Adrenal gland (tissue), 5 donors: ENCODE results near the gene PLA2G4C.

Experiments used
- CTCF ChIP-seq, 6 experiments: fragments of 450-650 bp in 4 of 6; fragments of 200-600 bp in 2 of 6; sonication (generic) in 1 of 6; IDR thresholded peaks; 1 replicate in 5 of 6; 2 replicates in 1 of 6; pipeline versions ENCODE4 v1.5.1 to v1.8.0; 2016 to 2021; ENCODE audit warnings: antibody characterized with exemption in 6 of 6, mild to moderate bottlenecking in 2 of 6, moderate library complexity in 1 of 6
- POLR2A ChIP-seq, 2 donors: fragments of 450-650 bp; IDR thresholded peaks; one replicate each; pipeline ENCODE4 v1.6.1; 2017; ENCODE audit warnings: antibody characterized with exemption in 2 of 2, mild to moderate bottlenecking in 2 of 2, moderate library complexity in 1 of 2
- donor health status: DM: no; HTN: no; CAD: no.

GRCh38 chr19:48041877-48042580 is 68.6 kb downstream of the PLA2G4C start:
- TF ChIP-seq CTCF (IDR thresholded peaks at IDR 0.05) (no peak), POLR2A (IDR thresholded peaks at IDR 0.05) (no peak)
